Sigmoid colon (tissue), 7 donors: ENCODE measurements around the gene ERCC5. TPM values are rescaled to one million over a fixed set of nuclear protein-coding genes. Genes with fewer than 3 reads are reported as not detected.

ENCODE experiments used
- DNase-seq: peaks from one replicate; pipeline ENCODE4 v3.0.0-alpha.2; 2019
- H3K27ac ChIP-seq, 4 donors: fragments of 200-600 bp; sonication (generic); one replicate each; pipeline ENCODE4 v1.5.1; 2016 to 2019; ENCODE audit warnings: mild to moderate bottlenecking in 1 of 4
- H3K27me3 ChIP-seq, 3 donors: fragments of 200-600 bp; sonication (generic); one replicate each; pipeline ENCODE4 v1.5.1; 2019; ENCODE audit warnings: mild to moderate bottlenecking in 1 of 3
- H3K36me3 ChIP-seq, 4 donors: fragments of 200-600 bp; sonication (generic); one replicate each; pipeline ENCODE4 v1.5.1; 2016 to 2019
- H3K4me1 ChIP-seq, 4 donors: fragments of 200-600 bp; sonication (generic); one replicate each; pipeline ENCODE4 v1.5.1; 2017 to 2019
- H3K4me3 ChIP-seq, 4 donors: fragments of 200-600 bp; sonication (generic); one replicate each; pipeline ENCODE4 v1.5.1; 2017 to 2019; ENCODE audit warnings: mild to moderate bottlenecking in 2 of 4, moderate library complexity in 1 of 4
- H3K9me3 ChIP-seq, 4 donors: fragments of 200-600 bp in 3 of 4; sonication (generic) in 3 of 4; one replicate each; pipeline versions ENCODE4 v1.5.1 to v1.6.1; 2013 to 2019
- EP300 ChIP-seq, 4 donors: sonication (generic); formaldehyde crosslinking; IDR thresholded peaks; one replicate each; pipeline ENCODE4 v1.6.1; 2017; ENCODE audit warnings: antibody characterized with exemption in 4 of 4
- POLR2A ChIP-seq, 2 donors: fragments of 450-650 bp; IDR thresholded peaks; one replicate each; pipeline ENCODE4 v1.6.1; 2016; ENCODE audit warnings: antibody characterized with exemption in 2 of 2, mild to moderate bottlenecking in 2 of 2, moderate library complexity in 2 of 2
- POLR2AphosphoS5 ChIP-seq, 4 donors: sonication (generic); formaldehyde crosslinking; IDR thresholded peaks; one replicate each; pipeline ENCODE4 v1.6.1; 2017; ENCODE audit warnings: antibody characterized with exemption in 4 of 4
- WGBS, 2 donors: extraction: QIAGEN DNeasy Blood & Tissue Kit; methylation state at CpG; one replicate each; pipeline ENCODE4 v1.1.7; 2013; 5-methylcytosine and 5-hydroxymethylcytosine counted together
- intact Hi-C: fragments of 100-400 bp; cut with DNase I; formaldehyde crosslinking; loops from one replicate; pipeline ENCODE4 v1.15.1; 2023
- polyA plus RNA-seq, 3 donors: library from polyadenylated mRNA; stranded (reverse); fragments of 200-250 nt; gene quantifications; one replicate each; pipeline ENCODE4 v1.2.3, GENCODE V29; 2013
- total RNA-seq, 4 donors: library from RNA; depleted of rRNA; stranded (reverse); fragments of >200 nt; gene quantifications; one replicate each; pipeline ENCODE4 v1.1.0, GENCODE V29; 2016
- TF ChIP-seq, protein P1 (sequence below), 4 experiments: fragments of 450-650 bp in 3 of 4; fragments of 200-600 bp in 1 of 4; IDR thresholded peaks; one replicate each; pipeline ENCODE4 v1.5.1; 2016 to 2019; ENCODE audit warnings: antibody characterized with exemption in 4 of 4, mild to moderate bottlenecking in 3 of 4, moderate library complexity in 2 of 4
- donor health status: healthy with polysubstance abuse.
- donor health status: Bipolar disorder and iron deficiency.
- donor health status: healthy.

The ERCC5 gene
- total and polyA plus RNA-seq, 7 donors: 30.7 to 68.5 (median 51.2) TPM

DNA sequence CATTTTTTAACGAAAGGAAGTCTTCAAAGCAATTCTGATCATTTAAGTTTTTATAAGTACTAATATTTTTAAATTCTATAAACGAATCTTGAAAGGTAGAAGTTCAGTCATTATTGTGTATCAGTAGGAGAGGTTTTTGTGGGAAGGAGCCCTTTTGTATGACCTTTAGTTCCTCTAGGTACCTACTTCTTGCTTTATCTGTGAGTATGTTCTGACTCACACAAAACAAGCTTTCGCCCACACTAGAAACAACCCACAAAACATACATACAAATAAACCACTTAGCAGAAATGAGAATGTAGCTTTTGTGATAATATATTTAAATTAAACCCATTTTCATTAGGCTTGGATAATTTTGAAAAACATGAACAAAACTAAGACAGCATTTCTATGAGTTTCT, 27.8 kb downstream of the ERCC5 start:
- 48 to 52% methylated on average over 3 of the region's 3 CpGs for WGBS, 2 donors
- H3K4me3 ChIP-seq: no peak overlapping the region
- TF ChIP-seq POLR2A (IDR thresholded peaks at IDR 0.05) (no peak), EP300 (IDR thresholded peaks at IDR 0.05) (no peak), POLR2AphosphoS5 (IDR thresholded peaks at IDR 0.05) (no peak)
- TF ChIP-seq, protein P1, sequence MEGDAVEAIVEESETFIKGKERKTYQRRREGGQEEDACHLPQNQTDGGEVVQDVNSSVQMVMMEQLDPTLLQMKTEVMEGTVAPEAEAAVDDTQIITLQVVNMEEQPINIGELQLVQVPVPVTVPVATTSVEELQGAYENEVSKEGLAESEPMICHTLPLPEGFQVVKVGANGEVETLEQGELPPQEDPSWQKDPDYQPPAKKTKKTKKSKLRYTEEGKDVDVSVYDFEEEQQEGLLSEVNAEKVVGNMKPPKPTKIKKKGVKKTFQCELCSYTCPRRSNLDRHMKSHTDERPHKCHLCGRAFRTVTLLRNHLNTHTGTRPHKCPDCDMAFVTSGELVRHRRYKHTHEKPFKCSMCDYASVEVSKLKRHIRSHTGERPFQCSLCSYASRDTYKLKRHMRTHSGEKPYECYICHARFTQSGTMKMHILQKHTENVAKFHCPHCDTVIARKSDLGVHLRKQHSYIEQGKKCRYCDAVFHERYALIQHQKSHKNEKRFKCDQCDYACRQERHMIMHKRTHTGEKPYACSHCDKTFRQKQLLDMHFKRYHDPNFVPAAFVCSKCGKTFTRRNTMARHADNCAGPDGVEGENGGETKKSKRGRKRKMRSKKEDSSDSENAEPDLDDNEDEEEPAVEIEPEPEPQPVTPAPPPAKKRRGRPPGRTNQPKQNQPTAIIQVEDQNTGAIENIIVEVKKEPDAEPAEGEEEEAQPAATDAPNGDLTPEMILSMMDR (IDR thresholded peaks at IDR 0.05): no peak
- peaks cover 0 to 15% (median 5%) of the 10 kb centered on the region in 4 donors for H3K4me1 ChIP-seq
- no peaks in the 10 kb centered on the region for H3K27me3 ChIP-seq
- no peak overlapping the region for H3K27ac ChIP-seq
- no peak for DNase-seq
- H3K9me3 ChIP-seq: no peaks in the 10 kb centered on the region
- H3K36me3 ChIP-seq: peaks cover 0 to 74% (median 30%) of the 10 kb centered on the region in 4 donors
- intact Hi-C loops: no loop called here

DNA sequence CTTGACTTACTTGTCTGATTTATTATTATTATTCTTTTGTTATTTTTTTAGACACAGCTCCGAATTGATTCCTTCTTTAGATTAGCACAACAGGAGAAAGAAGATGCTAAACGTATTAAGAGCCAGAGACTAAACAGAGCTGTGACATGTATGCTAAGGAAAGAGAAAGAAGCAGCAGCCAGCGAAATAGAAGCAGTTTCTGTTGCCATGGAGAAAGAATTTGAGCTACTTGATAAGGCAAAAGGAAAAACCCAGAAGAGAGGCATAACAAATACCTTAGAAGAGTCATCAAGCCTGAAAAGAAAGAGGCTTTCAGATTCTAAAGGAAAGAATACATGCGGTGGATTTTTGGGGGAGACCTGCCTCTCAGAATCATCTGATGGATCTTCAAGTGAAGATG, 29.4 kb downstream of the ERCC5 start:
- H3K27ac ChIP-seq: no peak overlapping the region
- intact Hi-C loops: no loop called here
- peaks cover 0 to 15% (median 5%) of the 10 kb centered on the region in 4 donors for H3K4me1 ChIP-seq
- TF ChIP-seq POLR2AphosphoS5 (IDR thresholded peaks at IDR 0.05) (no peak), POLR2A (IDR thresholded peaks at IDR 0.05) (no peak), EP300 (IDR thresholded peaks at IDR 0.05) (no peak)
- TF ChIP-seq, protein P1 (IDR thresholded peaks at IDR 0.05): no peak
- 92% methylated on average over 4 of the region's 4 CpGs for WGBS, 2 donors
- no peak overlapping the region for H3K4me3 ChIP-seq
- no peaks in the 10 kb centered on the region for H3K9me3 ChIP-seq
- no peak for DNase-seq
- H3K27me3 ChIP-seq: no peaks in the 10 kb centered on the region
- peaks cover 0 to 63% (median 25%) of the 10 kb centered on the region in 4 donors for H3K36me3 ChIP-seq

- Histone ChIP-seq H3K27me3 (no peaks in the 10 kb centered on the region), H3K9me3 (no peaks in the 10 kb centered on the region), H3K27ac (no peak overlapping the region), H3K4me1 (peaks cover 0 to 3% (median 0%) of the 10 kb centered on the region in 4 donors), H3K4me3 (no peak overlapping the region), H3K36me3 (peaks cover 0 to 54% (median 22%) of the 10 kb centered on the region in 4 donors)
- DNase-seq: no peak
- TF ChIP-seq POLR2A (IDR thresholded peaks at IDR 0.05) (no peak), POLR2AphosphoS5 (IDR thresholded peaks at IDR 0.05) (no peak), EP300 (IDR thresholded peaks at IDR 0.05) (no peak)
- TF ChIP-seq, protein P1 (IDR thresholded peaks at IDR 0.05): no peak
- intact Hi-C loops: no loop called here
- WGBS, 2 donors: 92 to 95% methylated on average over 1 of the region's 1 CpG
Observed at GRCh38 chr13:102877303-102877702, 31.5 kb downstream of the ERCC5 start.

DNA sequence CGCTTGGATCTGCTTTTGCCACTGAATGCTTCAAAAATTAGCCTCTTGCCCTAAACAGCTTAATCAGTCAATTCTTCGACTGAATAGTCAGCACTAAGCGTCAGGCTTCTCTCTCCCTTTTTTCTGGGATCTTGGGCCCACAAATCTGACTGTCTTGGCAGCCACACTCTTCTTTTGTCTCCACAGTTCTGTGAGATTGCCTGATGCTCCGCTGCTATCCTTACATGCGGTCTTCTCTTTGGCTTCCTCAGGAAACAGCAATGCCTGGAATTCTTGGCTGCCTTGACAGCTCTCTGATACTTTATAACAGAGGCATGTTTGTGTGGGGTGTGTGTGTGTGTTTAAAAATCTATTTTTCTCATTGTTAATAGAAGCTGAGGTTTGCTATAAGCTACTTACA, 32.6 kb downstream of the ERCC5 start:
- TF ChIP-seq POLR2A (IDR thresholded peaks at IDR 0.05) (no peak), POLR2AphosphoS5 (IDR thresholded peaks at IDR 0.05) (no peak), EP300 (IDR thresholded peaks at IDR 0.05) (no peak)
- TF ChIP-seq, protein P1 (IDR thresholded peaks at IDR 0.05): no peak
- Histone ChIP-seq H3K9me3 (no peaks in the 10 kb centered on the region), H3K4me3 (no peak overlapping the region), H3K27me3 (no peaks in the 10 kb centered on the region), H3K4me1 (peaks cover 0 to 3% (median 0%) of the 10 kb centered on the region in 4 donors), H3K36me3 (peaks cover 0 to 42% (median 16%) of the 10 kb centered on the region in 4 donors), H3K27ac (no peak overlapping the region)
- 71 to 90% methylated on average over 5 of the region's 5 CpGs for WGBS, 2 donors
- DNase-seq: no peak
- intact Hi-C loops: no loop called here
